ENCODE measurements around the gene GTF2IRD1. TPM values are rescaled to one million over a fixed set of nuclear protein-coding genes. Genes with fewer than 3 reads are reported as not detected.
A peak's percentile ranks its signal among the peaks of the same experiment; 100 is the strongest.

Gene GTF2IRD1
- total and polyA plus RNA-seq, 2 of the 13 experiments (the other 11 are each of a cell fraction or from before 2014, with no cell fraction given): 16.5 to 26.7 TPM

DNA sequence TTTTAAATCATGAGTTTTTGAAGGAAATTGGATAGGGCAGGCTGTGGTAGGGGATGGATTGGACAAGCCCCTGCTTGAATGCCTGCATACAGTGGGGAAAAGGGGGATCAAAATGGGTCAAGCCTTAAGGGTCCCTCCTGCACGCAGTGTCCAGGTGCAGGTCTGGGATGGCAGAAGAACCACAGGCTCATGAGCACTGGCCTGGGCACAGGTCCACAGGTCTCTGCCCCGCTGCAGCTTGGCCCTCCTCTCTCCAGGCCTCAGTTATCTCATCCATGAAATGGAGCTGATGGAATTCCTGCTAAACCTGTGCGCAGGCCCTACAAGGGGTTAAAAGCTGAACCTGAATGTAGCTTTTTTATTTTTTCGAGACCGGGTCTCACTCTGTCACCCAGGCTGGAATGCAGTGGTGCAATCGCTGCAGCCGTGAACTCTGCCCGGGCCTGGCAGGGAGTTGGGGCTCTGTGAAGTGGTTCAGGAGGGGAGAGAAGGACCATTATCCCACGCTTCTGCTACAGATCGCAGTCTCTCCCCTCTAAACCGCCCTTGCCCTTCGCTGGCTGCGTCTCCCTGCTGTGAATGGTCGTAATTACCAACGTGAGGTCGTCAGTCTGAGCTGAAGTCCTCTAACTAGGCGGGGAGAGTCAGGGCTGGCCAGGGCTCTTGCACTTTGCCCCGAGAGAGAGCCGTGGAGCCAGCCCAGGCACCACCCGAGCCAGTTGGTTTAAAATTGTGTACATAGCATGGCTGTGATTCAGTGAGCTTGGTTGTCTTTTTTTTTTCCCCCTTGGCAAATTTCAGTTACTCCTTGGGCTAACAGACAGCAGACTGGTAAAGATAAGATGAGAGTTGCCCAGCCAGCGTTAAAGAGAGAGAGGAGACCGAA, 126.3 kb downstream of the GTF2IRD1 start (continued):
- peak; percentile 32; the same call in 1 of the 2 replicates for TF ChIP-seq POGZ (CRISPR knock-in tag; IDR thresholded peaks at IDR 0.05)
- 0 out of 2 replicates have a peak, but pooled peaks have one; percentile 43 for TF ChIP-seq ZBTB4 (CRISPR knock-in tag; IDR thresholded peaks at IDR 0.05; ENCODE audit: borderline replicate concordance)
- 0 out of 2 replicates have a peak, but pooled peaks have one; percentile 34 for TF ChIP-seq CSRNP1 (CRISPR knock-in tag; IDR thresholded peaks at IDR 0.05)
- TF ChIP-seq NCOA2 (CRISPR knock-in tag; IDR thresholded peaks at IDR 0.05): peak; percentile 81
- no peak for TF ChIP-seq ZNF572 (CRISPR knock-in tag; IDR thresholded peaks at IDR 0.05)
- peak; percentile 47; the same call in 1 of the 2 replicates for TF ChIP-seq TBX3 (IDR thresholded peaks at IDR 0.05; ENCODE audit: borderline replicate concordance)
- TF ChIP-seq GZF1 (CRISPR knock-in tag; IDR thresholded peaks at IDR 0.05): 0 out of 2 replicates have a peak, but pooled peaks have one; percentile 63
- peak; percentile 96 for TF ChIP-seq ZNF605 (CRISPR knock-in tag; IDR thresholded peaks at IDR 0.05)
- TF ChIP-seq NKX3-1 (CRISPR knock-in tag; IDR thresholded peaks at IDR 0.05): peak; percentile 65; the same call in 1 of the 2 replicates
- TF ChIP-seq ZBTB49 (CRISPR knock-in tag; IDR thresholded peaks at IDR 0.05; ENCODE audit: borderline replicate concordance): no peak
- TF ChIP-seq FOXO1 (CRISPR knock-in tag; IDR thresholded peaks at IDR 0.05): peak; percentile 41; the same call in 1 of the 2 replicates
- peak; percentile 77 for TF ChIP-seq ZNF205 (CRISPR knock-in tag; IDR thresholded peaks at IDR 0.05)
- no peak for TF ChIP-seq CENPBD1 (CRISPR knock-in tag; IDR thresholded peaks at IDR 0.05; ENCODE audit: borderline replicate concordance, low read depth)
- TF ChIP-seq ZNF362 (CRISPR knock-in tag; IDR thresholded peaks at IDR 0.05; ENCODE audit: borderline replicate concordance): peak; percentile 88
- TF ChIP-seq, protein P1, sequence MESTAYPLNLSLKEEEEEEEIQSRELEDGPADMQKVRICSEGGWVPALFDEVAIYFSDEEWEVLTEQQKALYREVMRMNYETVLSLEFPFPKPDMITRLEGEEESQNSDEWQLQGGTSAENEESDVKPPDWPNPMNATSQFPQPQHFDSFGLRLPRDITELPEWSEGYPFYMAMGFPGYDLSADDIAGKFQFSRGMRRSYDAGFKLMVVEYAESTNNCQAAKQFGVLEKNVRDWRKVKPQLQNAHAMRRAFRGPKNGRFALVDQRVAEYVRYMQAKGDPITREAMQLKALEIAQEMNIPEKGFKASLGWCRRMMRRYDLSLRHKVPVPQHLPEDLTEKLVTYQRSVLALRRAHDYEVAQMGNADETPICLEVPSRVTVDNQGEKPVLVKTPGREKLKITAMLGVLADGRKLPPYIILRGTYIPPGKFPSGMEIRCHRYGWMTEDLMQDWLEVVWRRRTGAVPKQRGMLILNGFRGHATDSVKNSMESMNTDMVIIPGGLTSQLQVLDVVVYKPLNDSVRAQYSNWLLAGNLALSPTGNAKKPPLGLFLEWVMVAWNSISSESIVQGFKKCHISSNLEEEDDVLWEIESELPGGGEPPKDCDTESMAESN (CRISPR knock-in tag; conservative IDR thresholded peaks at IDR 0.05): 0 out of 2 replicates have a peak, but pooled peaks have one; percentile 18
